Stimulated activated effector memory CD8-positive, alpha-beta T cell treated with anti-CD3 and anti-CD28 coated beads, Interleukin-12 subunit alpha, Interleukin-12 subunit beta, amount 100 ng/mL, for 72 hours (primary cell): ENCODE results near the gene RMI1.

ENCODE experiments used
- ATAC-seq: fragments of 150-1000 bp; cut with Tn5 transposase; 2 replicates; pipeline ENCODE4 v1.10.0; 2021
- DNase-seq, 2 donors: peaks; one replicate each; pipeline ENCODE4 v3.0.0; 2021 to 2022; ENCODE audit warnings: low spot score in 2 of 2
- H3K27ac Mint-ChIP-seq: one replicate; pipeline ENCODE4 v1.8.0; 2022; ENCODE audit warnings: mild to moderate bottlenecking, mixed read lengths
- H3K36me3 Mint-ChIP-seq: one replicate; pipeline ENCODE4 v1.8.0; 2022; ENCODE audit warnings: mild to moderate bottlenecking, mixed read lengths
- H3K4me1 Mint-ChIP-seq: one replicate; pipeline ENCODE4 v1.8.0; 2022; ENCODE audit warnings: mixed read lengths
- H3K4me3 Mint-ChIP-seq: one replicate; pipeline ENCODE4 v1.8.0; 2022; ENCODE audit warnings: mild to moderate bottlenecking, mixed read lengths
- H3K9me3 Mint-ChIP-seq: one replicate; pipeline ENCODE4 v1.8.0; 2022; ENCODE audit warnings: mixed read lengths

The RMI1 gene

DNA sequence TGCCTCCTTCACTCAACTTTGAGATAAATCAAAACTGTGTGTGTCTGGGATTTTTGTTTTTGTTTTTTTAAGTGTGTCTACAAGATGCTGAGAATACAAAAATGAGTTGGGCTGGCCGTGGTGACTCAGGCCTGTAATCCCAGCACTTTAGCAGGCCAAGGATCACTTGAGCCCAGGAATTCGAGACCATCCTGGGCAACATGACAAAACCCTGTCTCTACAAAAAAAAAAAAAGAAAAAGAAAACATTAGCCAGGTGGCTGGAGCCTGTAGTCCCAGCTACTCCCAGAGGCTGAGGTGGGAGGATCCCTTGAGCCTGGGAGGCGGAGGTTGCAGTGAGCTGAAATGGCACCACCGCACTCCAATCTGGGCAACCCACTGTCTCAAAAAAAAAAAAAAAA lies 21.5 kb upstream of the RMI1 start:
- H3K9me3 Mint-ChIP-seq, result no peaks in the 10 kb centered on the region
- no peak overlapping the region for H3K4me3 Mint-ChIP-seq
- no peak overlapping the region for H3K27ac Mint-ChIP-seq
- DNase-seq, result no peak
- H3K36me3 Mint-ChIP-seq, result peaks cover 46% of the 10 kb centered on the region
- peaks cover 17% of the 10 kb centered on the region for H3K4me1 Mint-ChIP-seq
- no peak for ATAC-seq

DNA sequence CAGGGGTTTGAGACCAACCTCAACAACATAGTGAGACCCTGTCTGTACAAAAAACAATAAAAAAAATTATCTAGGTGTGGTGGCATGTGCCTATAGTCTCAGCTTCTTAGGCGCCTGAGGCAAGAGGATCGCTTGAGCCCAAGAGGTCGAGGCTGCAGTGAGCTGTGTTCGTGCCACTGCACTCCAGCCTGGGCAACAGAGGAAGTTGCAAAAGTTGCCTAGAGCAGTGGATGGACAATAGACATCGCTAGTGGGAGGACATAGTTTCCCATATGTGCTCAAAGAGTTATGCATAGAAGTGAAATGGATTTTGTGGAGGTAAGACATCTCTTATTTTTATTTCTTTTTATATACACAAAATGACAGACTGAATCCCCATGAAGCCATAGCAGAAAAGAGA lies 19.6 kb upstream of the RMI1 start:
- Mint-ChIP-seq H3K9me3 (no peaks in the 10 kb centered on the region), H3K4me3 (no peak overlapping the region), H3K27ac (no peak overlapping the region), H3K4me1 (peaks cover 13% of the 10 kb centered on the region), H3K36me3 (peaks cover 45% of the 10 kb centered on the region)
- DNase-seq, result no peak
- ATAC-seq, result no peak

DNA sequence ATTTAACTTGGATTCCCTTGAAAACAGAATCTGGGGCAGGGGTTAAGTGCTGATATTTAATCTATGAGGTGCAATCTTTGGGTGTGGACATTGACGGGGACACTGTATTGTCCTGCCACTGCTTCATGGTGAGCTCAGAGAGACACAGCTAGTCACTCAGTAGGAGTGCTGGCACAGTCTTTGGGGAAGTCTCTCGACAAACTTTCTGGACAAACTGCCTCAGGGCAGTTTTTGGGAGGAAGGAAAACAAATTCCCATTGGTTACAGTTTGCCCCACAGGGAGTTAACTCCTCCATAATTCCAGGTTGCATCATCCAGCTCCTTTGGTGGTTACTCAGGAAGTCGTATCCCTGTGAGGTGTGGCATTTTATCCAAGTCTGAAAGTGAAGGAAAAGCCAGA lies 18.4 kb upstream of the RMI1 start:
- peaks cover 6% of the 10 kb centered on the region for H3K4me1 Mint-ChIP-seq
- no peak for DNase-seq

DNA sequence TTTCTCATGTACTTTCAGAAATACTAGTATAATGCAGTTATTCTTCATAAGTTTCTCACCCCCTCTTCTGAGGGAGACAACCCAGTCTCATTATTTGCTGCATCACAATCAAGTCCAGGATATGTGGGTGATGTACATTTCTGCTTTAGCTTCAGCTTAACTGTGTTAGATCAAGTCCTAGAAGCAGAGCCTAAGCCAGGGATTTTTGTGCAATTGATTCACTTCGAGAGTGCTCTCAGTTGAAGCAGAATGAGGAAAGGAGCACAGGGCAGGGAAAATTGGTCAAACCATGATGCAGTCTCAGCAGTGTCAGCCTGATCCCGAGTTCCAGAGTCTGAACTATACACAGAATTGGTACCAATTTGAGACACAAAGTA lies 15.6 kb upstream of the RMI1 start:
- ATAC-seq, result peak; percentile 33
- H3K4me1 Mint-ChIP-seq, result peaks cover 4% of the 10 kb centered on the region
- no peaks in the 10 kb centered on the region for H3K9me3 Mint-ChIP-seq
- peaks cover 79% of the 10 kb centered on the region for H3K36me3 Mint-ChIP-seq
- H3K4me3 Mint-ChIP-seq, result no peak overlapping the region
- no peak for DNase-seq
- H3K27ac Mint-ChIP-seq, result peak overlapping the region; percentile 1

More for the DNA sequence above, 18.4 kb upstream of the RMI1 start:
- Mint-ChIP-seq H3K9me3 (no peaks in the 10 kb centered on the region), H3K4me3 (no peak overlapping the region), H3K27ac (no peak overlapping the region), H3K36me3 (peaks cover 51% of the 10 kb centered on the region)
- no peak for ATAC-seq

DNA sequence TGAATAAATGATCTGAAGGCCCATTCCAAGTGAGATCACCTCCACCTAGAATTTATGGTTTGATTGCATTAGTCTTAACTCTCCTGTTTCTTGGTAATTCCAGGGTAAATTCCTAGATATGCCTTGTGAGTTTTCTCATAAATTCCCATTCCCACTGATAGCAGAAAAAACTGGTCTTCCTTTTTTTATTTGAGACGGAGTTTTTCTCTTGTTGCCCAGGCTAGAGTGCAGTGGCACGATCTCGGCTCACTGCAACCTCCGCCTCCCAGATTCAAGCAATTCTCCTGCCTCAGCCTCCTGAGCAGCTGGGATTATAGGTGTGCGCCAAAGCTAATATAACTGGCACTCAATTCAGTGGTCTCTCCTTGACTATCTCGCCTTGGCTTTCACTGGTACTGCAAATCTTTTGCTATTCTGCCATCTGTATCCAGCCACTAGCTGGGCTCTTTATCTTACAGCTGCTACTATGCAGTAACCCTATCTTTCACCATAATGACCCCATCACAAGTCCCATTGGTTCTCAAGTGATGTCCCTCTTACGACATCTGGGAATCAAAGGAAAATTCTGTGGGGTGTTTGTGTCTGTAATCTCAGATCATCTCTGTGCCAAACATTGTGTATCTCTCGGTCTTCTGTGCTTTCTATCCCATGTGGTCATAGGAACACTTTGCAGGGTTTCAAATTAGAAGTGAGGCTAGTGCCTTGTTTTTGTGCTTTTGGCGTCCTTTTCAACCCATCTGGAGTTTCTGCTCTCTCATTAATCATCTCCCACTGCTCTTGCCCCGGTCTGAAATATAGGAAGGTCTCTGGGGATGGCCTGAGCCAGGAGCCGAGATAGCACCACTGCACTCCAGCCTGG lies 15.0 kb upstream of the RMI1 start:
- no peak overlapping the region for H3K4me3 Mint-ChIP-seq
- peaks cover 4% of the 10 kb centered on the region for H3K4me1 Mint-ChIP-seq
- H3K9me3 Mint-ChIP-seq, result no peaks in the 10 kb centered on the region
- no peak for DNase-seq
- H3K36me3 Mint-ChIP-seq, result peaks cover 80% of the 10 kb centered on the region
- H3K27ac Mint-ChIP-seq, result peak overlapping the region; percentile 90
- ATAC-seq, result peak; percentile 43

DNA sequence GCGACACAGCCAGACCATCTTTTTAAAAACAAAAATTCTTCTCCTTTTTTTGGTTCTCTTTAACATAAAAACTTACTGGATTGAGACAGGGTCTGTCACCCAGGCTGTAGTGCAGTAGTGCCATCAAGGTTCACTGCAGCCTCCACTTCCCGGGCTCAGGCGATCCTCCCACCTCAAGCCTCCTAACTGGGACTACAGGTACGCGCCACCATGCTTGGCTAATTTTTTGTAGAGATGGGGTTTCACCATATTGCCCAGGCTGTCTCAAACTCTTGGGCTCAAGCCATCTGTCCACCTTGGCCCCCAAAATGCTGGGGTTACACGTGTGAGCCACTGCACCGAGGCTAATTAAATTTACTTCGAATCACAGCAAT lies 14.4 kb upstream of the RMI1 start:
- Mint-ChIP-seq H3K27ac (peak overlapping the region; percentile 90), H3K9me3 (no peaks in the 10 kb centered on the region), H3K4me3 (no peak overlapping the region), H3K36me3 (peaks cover 86% of the 10 kb centered on the region), H3K4me1 (peaks cover 4% of the 10 kb centered on the region)
- ATAC-seq (peak; percentile 22), DNase-seq (no peak)

DNA sequence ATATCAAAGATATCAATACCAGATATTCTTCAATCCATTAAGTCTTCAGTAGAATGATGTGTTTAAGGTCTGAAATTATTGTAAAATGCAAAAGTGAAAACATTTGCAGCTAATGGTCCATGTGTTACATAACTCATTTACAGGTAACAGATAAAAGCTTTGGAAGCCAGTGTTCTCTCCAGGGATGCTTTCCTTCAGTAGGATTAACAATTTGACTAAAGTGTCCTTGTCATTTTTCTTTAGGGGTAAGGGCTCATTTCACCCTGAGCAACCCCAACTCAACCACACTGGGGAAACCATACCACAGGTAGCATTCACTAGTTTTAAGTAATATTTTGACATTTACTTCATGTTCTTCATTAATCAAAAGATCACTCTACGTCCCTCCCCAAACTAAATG lies 13.5 kb upstream of the RMI1 start:
- Mint-ChIP-seq H3K4me1 (peaks cover 11% of the 10 kb centered on the region), H3K9me3 (no peaks in the 10 kb centered on the region), H3K27ac (peak overlapping the region; percentile 90), H3K36me3 (peaks cover 95% of the 10 kb centered on the region), H3K4me3 (no peak overlapping the region)
- DNase-seq (no peak), ATAC-seq (no peak)

DNA sequence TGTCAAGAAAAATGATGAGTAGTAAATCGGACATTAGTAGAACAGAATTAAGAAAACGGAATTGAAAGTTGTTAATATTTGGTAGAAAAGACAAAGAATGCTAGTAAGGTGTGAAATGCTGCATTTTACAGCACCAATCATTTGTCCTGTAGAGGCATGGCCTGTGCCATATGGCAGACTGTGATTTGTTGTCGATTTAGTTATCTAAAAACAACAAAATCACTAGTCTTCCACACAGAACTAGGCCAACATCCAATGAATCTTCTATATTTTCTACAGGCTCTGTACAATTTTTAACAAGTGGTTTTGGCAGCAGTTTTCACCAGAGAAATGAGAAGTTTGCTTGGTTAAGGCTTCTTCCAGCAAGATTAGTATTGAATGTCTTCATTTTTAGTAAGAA lies 11.0 kb upstream of the RMI1 start:
- H3K4me3 Mint-ChIP-seq, result no peak overlapping the region
- no peak for DNase-seq
- no peak for ATAC-seq
- H3K9me3 Mint-ChIP-seq, result no peaks in the 10 kb centered on the region
- H3K4me1 Mint-ChIP-seq, result peaks cover 20% of the 10 kb centered on the region
- peaks cover 100% of the 10 kb centered on the region for H3K36me3 Mint-ChIP-seq
- H3K27ac Mint-ChIP-seq, result no peak overlapping the region

DNA sequence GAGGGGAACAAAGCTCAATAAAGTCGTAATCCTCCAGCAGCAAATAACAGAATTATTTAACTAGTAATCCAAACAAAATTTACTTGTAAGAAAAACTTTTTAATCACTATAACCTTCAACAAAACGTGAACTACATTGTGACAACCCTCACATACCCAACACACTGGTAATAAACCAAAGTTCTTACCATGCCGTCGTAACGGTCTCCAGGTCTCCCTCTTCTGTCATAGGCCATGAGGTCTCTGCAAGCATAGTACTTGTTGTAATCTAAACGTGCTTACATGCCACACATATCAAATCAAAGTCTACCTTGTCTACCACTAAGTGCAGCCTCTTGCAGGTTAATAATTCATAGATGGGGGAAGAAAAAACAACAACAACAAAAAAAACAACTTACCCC lies 9.1 kb upstream of the RMI1 start:
- H3K36me3 Mint-ChIP-seq, result peaks cover 100% of the 10 kb centered on the region

DNA sequence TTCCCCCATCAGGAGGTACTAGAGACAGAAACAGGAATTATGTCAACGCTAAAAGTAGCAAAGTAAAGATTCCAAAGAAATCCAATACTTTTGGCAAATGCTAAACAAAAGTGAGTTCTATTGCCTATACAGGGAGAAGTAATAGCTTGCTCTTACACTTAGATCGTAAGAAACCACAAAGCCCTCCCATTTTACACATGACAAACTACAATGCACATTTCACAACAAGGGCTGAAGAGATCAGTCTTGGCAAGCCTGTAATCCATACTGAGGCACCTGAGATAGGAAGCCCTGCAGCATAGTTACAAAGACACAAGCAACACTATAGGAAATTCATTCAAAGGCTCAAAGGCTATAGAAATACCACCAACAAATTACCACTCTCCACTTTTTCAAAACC lies 8.3 kb upstream of the RMI1 start:
- no peak overlapping the region for H3K4me3 Mint-ChIP-seq
- no peak for ATAC-seq

More for the DNA sequence above, 9.1 kb upstream of the RMI1 start:
- Mint-ChIP-seq H3K4me3 (no peak overlapping the region), H3K4me1 (peaks cover 38% of the 10 kb centered on the region), H3K9me3 (no peaks in the 10 kb centered on the region), H3K27ac (peak overlapping the region; percentile 6)
- ATAC-seq, result no peak
- DNase-seq, result no peak

DNA sequence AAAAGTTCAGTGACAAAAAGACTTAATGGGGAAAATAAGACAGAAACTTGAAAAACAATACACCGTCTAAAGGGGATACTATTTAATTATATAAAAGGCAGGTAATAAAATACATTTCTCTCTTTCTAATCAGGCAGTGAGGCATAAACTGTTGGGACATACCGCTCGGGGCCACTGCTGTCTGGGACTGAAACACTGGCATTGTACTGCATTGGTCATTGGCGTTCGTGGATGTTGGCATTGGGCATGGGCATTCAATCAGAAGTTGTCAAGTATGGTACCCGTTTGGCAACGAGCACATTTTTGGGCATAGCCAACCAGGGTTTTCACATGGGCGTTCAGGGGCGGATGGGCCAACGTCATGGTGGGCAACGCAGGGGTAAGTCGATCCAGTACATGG lies 5.3 kb upstream of the RMI1 start:
- no peaks in the 10 kb centered on the region for H3K9me3 Mint-ChIP-seq
- H3K36me3 Mint-ChIP-seq, result peaks cover 100% of the 10 kb centered on the region
- peak overlapping the region; percentile 99 for H3K4me3 Mint-ChIP-seq
- DNase-seq, result no peak
- H3K27ac Mint-ChIP-seq, result peak overlapping the region; percentile 77
- H3K4me1 Mint-ChIP-seq, result peaks cover 47% of the 10 kb centered on the region
- no peak for ATAC-seq

More for the DNA sequence above, 8.3 kb upstream of the RMI1 start:
- Mint-ChIP-seq H3K27ac (peak overlapping the region; percentile 6), H3K9me3 (no peaks in the 10 kb centered on the region), H3K36me3 (peaks cover 100% of the 10 kb centered on the region), H3K4me1 (peaks cover 40% of the 10 kb centered on the region)
- DNase-seq, result no peak

DNA sequence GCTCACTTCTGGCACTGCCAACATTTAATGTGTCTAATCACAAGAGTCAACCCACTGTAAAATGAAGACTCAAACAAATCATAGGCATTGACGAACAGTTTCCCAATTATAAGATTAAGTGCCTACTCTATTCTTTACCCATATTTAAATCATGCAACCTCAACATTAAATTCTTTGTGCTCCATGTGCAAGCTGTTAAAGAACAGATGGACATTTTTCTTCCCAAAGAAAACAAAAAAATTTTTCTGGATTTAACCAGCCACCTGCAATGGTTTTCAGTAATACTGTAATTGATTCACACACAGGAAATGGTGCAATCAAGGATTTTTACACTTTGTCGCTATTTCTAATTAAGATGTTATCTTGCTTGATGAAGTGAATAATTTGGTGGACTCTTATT lies 4.2 kb upstream of the RMI1 start:
- peak overlapping the region; percentile 100 for H3K27ac Mint-ChIP-seq
- H3K36me3 Mint-ChIP-seq, result peaks cover 95% of the 10 kb centered on the region
- no peak for ATAC-seq
- no peak for DNase-seq
- H3K9me3 Mint-ChIP-seq, result no peaks in the 10 kb centered on the region
- H3K4me1 Mint-ChIP-seq, result peaks cover 47% of the 10 kb centered on the region
- H3K4me3 Mint-ChIP-seq, result peak overlapping the region; percentile 99

DNA sequence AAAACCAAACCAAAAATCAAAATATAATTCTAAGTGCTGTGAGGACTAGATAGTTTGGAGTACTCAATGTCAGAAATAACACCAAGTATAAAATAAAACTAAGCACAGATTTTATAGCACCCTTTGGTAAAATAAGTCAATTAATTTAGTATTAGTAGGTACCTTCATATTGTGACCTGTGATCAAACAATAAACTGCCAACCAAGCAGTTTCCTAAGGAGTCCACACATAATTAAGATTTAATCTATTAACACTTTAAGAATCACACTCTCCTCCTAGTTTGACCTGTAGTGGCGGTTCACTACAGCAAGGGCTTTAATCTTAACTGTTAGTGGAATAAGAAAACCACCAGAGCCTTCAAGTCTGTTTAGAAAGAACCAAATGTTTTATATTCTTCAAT lies 3.4 kb upstream of the RMI1 start:
- Mint-ChIP-seq H3K27ac (peak overlapping the region; percentile 100), H3K4me3 (peak overlapping the region; percentile 99)
- no peak for ATAC-seq

DNA sequence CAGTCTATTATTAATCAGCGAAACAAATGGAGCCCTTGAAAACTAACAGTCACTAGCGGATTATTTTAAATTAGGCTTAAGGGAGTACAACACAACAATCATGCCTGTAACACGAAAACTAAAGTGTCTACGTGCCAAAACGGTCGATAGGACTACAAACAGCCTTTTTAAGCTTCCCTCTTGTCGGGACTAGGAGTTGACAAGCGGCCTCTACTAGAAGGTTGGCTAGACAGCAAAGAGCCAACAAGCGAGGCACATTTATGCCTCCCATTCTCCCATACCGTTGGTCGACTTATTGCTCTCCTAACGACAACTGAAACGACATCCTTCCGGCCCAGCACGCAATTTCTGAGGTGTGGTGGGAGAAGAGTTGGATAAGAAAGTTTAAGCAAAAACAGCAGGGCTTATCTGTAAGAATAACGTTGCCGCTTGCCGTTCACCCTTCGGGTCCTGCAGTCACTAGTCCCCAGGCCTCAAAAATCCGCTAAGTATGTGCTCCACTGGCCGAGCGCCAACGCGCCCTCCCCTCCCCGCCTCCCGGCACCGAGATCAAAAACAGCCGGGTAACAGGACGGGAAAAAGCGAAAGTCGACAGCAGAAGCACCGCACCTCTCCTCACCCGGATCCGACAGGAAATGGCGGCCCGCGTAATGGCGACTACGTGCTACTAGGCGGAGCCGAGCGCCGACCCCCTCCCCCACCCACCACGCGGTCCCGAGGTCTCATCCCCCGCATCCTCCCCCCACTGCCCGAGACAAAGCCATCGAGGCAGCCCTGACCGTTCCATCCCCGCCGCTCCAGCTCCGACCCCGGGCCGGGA lies 1.4 kb upstream of the RMI1 start:
- ATAC-seq (peak; percentile 66), DNase-seq (peak; percentile 66 to 91)
- peaks cover 76% of the 10 kb centered on the region for H3K36me3 Mint-ChIP-seq
- peak overlapping the region; percentile 100 for H3K27ac Mint-ChIP-seq
- H3K4me3 Mint-ChIP-seq, result peak overlapping the region; percentile 99
- H3K4me1 Mint-ChIP-seq, result peaks cover 43% of the 10 kb centered on the region
- no peaks in the 10 kb centered on the region for H3K9me3 Mint-ChIP-seq

More for the DNA sequence above, 3.4 kb upstream of the RMI1 start:
- H3K9me3 Mint-ChIP-seq, result no peaks in the 10 kb centered on the region
- no peak for DNase-seq
- peaks cover 87% of the 10 kb centered on the region for H3K36me3 Mint-ChIP-seq
- peaks cover 39% of the 10 kb centered on the region for H3K4me1 Mint-ChIP-seq

DNA sequence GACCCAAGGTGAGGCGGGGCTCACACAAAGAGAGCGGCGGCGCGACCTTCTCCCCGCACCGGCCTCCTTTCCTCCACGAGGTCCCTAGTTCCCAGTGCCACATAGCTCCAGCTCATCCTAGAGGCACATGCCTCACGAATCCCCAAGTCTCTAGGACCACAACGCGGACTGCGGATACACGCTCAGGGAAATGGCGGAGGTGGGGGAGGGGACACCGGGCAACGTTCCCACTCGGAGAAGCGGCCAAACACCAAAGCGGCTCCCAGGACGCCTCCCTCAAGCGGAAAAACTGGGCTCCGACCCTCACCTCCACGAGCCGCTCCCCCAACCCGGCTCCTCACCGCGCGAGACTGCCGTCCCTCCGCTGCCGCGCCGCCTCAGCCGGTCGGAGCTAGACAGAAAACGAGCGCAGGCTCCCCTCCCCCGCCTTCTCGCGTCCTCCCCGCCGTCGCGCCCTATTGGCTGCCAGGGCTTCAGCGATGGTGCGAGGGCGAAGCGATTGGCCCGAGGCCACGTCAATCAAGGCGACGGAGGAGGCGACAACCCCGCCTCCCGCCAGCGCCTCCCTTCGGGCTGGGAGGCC lies 702 bp upstream of the RMI1 start, which contains the start of gene HNRNPK:
HNRNPK (minus strand) TSS at position 404 of the 583 bp plus-strand sequence. CDS start 1,963 bp downstream, outside the sequence.
- H3K27ac Mint-ChIP-seq, result peak within 1 kb of the TSS; percentile 100
- no peaks in the 10 kb centered on the region for H3K9me3 Mint-ChIP-seq
- H3K36me3 Mint-ChIP-seq, result peaks cover 69% of the 10 kb centered on the region
- peaks cover 36% of the 10 kb centered on the region for H3K4me1 Mint-ChIP-seq
- ATAC-seq, result peak; percentile 91
- peak within 1 kb of the TSS; percentile 99 for H3K4me3 Mint-ChIP-seq
- peak; percentile 99 to 100 for DNase-seq
